Spleen (tissue), 7 donors: ENCODE data around the gene WDR72.

ENCODE experiments used
- CTCF ChIP-seq, 11 experiments: fragments of 200-600 bp in 7 of 11; fragments of 450-650 bp in 4 of 11; sonication (generic) in 4 of 11; IDR thresholded peaks in 8 of 11; conservative IDR thresholded peaks in 3 of 11; 1 replicate in 7 of 11; 2 replicates in 4 of 11; pipeline versions ENCODE4 v1.4.0 to v1.8.0; 2016 to 2021; ENCODE audit warnings: antibody characterized with exemption in 11 of 11, inconsistent platforms in 4 of 11, mild to moderate bottlenecking in 1 of 11
- POLR2AphosphoS5 ChIP-seq, 3 donors: sonication (generic); formaldehyde crosslinking; IDR thresholded peaks; one replicate each; pipeline ENCODE4 v1.5.1; 2017; ENCODE audit warnings: antibody characterized with exemption in 3 of 3
- donor health status: DM: no; HTN: no; CAD: no; lungs with moderate emphysema.
- donor health status: DM: no; HTN: no; CAD: no.
- donor health status: DM: no; HTN: no; CAD: no.

GRCh38 chr15:53522991-53523390 is 236.5 kb downstream of the WDR72 start:
- TF ChIP-seq POLR2AphosphoS5 (IDR thresholded peaks at IDR 0.05) (no peak), CTCF (IDR thresholded peaks at IDR 0.05 in 8 of 11, conservative IDR thresholded peaks at IDR 0.05 in 3 of 11) (no peak)
